K562 (cell line): ENCODE measurements around the gene GGA2. TPM values are rescaled to one million over a fixed set of nuclear protein-coding genes. Genes with fewer than 3 reads are reported as not detected.

Source experiments
- CAMTA2 ChIP-seq: fragments of 250-450 bp; sonication (Bioruptor Pico); conservative IDR thresholded peaks from 2 replicates; pipeline ENCODE4 v1.5.1; 2022
- CXXC5 ChIP-seq: fragments of 250-450 bp; sonication (Bioruptor Pico); IDR thresholded peaks from 2 replicates; pipeline ENCODE4 v1.8.0; 2022; ENCODE audit warnings: inconsistent platforms, mild to moderate bottlenecking, moderate library complexity
- GATA2 ChIP-seq: sonication (generic); formaldehyde crosslinking; IDR thresholded peaks from 2 replicates; pipeline ENCODE4 v1.4.0; 2020; ENCODE audit warnings: mild to moderate bottlenecking, missing genetic modification reagents
- LARP7 ChIP-seq: fragments of 450-650 bp; IDR thresholded peaks from 2 replicates; pipeline ENCODE4 v1.6.1; 2016
- NFE2L1 ChIP-seq: fragments of 450-650 bp; IDR thresholded peaks from 2 replicates; pipeline ENCODE4 v1.6.1; 2016; ENCODE audit warnings: missing genetic modification characterization, low read depth, mild to moderate bottlenecking, missing compliant biosample characterization, moderate library complexity, borderline replicate concordance
- NFIC ChIP-seq: fragments of 450-650 bp; IDR thresholded peaks from 2 replicates; pipeline ENCODE4 v1.6.1; 2017; ENCODE audit warnings: mild to moderate bottlenecking, inconsistent platforms
- PHF8 ChIP-seq: fragments of 200-600 bp; sonication (generic); IDR thresholded peaks from 2 replicates; pipeline ENCODE4 v1.6.1; 2012; ENCODE audit warnings: mixed run types, mild to moderate bottlenecking, inconsistent platforms, low read length, moderate library complexity, borderline replicate concordance
- RBBP5 ChIP-seq: fragments of 200-600 bp; sonication (generic); IDR thresholded peaks from 2 replicates; pipeline ENCODE4 v1.6.1; 2012; ENCODE audit warnings: borderline replicate concordance, mild to moderate bottlenecking, low read length, control low read depth, inconsistent platforms; ENCODE audit not compliant: insufficient read depth, poor library complexity, severe bottlenecking
- RNF2 ChIP-seq: sonication (generic); IDR thresholded peaks from 2 replicates; pipeline ENCODE4 v1.6.1; 2016
- ZNF263 ChIP-seq: sonication (generic); formaldehyde crosslinking; IDR thresholded peaks from 2 replicates; pipeline ENCODE4 v1.8.0; 2022; ENCODE audit warnings: mild to moderate bottlenecking, missing genetic modification reagents, borderline replicate concordance
- ZNF589 ChIP-seq: fragments of 200-800 bp; sonication (Bioruptor generic); IDR thresholded peaks from 2 replicates; pipeline ENCODE4 v1.6.1; 2016; ENCODE audit warnings: low read depth, missing genetic modification characterization, missing compliant biosample characterization
- ZNF75A ChIP-seq: fragments of 450-650 bp; formaldehyde crosslinking; IDR thresholded peaks from 2 replicates; pipeline ENCODE4 v1.4.0; 2020; ENCODE audit warnings: mild to moderate bottlenecking
- polyA plus RNA-seq, 8 experiments: library from polyadenylated mRNA; depleted of rRNA in 4 of 8; stranded (reverse) in 5 of 8; unstranded in 3 of 8; fragments of >200 nt; fragmentation: Nextera tagmentation in 2 of 8; fragmentation: Illumina TruSeq in 1 of 8; extraction: Ambion mirVana in 2 of 8; extraction: Trizol in 1 of 8; gene quantifications; 2 replicates each; pipeline versions ENCODE4 v1.2.1 to v1.2.3, GENCODE V29; 2011 to 2014; ENCODE audit warnings: inconsistent platforms in 1 of 8, missing spikeins in 1 of 8
- total RNA-seq, 7 experiments: library from RNA; depleted of rRNA in 6 of 7; stranded (reverse); fragments of >200 nt in 6 of 7; fragmentation: Illumina TruSeq in 2 of 7; extraction: Trizol in 2 of 7; gene quantifications; 2 replicates each; pipeline versions ENCODE4 v1.2.1 to v1.2.3, GENCODE V29; 2011 to 2021; ENCODE audit warnings: low replicate concordance in 1 of 7
- TF ChIP-seq, protein P1 (sequence below): sonication (generic); formaldehyde crosslinking; IDR thresholded peaks from 2 replicates; pipeline ENCODE4 v1.8.1; 2023; ENCODE audit warnings: mild to moderate bottlenecking, missing genetic modification reagents
- TF ChIP-seq, protein P2 (sequence below): conservative IDR thresholded peaks from 2 replicates; pipeline ENCODE4 v1.6.1; 2011; ENCODE audit warnings: low read depth, mild to moderate bottlenecking, low read length; ENCODE audit not compliant: control insufficient read depth
- TF ChIP-seq, protein P3 (sequence below): sonication (generic); formaldehyde crosslinking; IDR thresholded peaks from 2 replicates; pipeline ENCODE4 v1.8.1; 2023; ENCODE audit warnings: mild to moderate bottlenecking, missing genetic modification reagents, moderate library complexity

The GGA2 gene
- total and polyA plus RNA-seq, 9 of the 15 experiments (the other 6 are each of a cell fraction or from before 2014, with no cell fraction given): 11.9 to 133 (median 66.3) TPM

DNA sequence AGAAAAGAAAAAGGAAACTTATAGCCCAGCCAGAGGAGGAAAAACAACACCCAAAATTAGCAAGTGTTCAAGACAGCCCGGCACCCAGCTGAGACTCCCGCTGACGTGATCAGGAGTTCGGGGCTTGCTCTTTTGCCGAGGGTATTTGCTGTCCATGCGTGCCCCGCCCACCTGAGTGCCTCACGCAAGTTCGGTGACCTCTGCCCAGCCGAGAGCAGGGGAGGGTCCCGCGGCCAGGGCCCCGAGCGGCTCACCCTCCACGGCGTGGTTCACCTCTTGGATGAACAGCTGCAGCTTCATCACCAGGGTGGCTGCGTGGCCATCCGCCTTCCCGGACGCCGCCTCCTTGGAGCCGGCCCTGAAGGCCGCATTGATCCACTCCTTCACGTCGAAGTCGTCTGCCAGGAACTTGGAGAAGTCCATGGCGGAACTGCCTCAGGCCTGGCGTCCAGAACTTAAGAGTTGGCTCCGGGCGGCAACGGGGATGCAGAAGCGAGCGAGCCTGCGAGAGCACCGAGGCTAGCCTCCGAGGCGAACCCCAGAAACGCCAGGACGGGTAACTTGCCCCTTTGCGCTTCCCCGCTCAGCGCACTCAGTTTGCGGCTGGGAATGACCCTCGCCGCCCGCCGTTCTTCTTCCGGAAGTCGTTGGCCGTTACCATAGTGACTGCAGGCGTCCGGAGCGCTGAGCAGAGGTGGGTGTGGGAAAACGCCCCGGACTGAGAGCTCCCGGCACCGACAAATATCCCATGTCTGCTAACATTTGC, 57.5 kb downstream of the GGA2 start, which contains the start of gene COG7 (continued):
- TF ChIP-seq PHF8 (peak; percentile 97), CAMTA2 (CRISPR knock-in tag) (no peak), ZNF589 (CRISPR knock-in tag) (no peak), ZNF75A (CRISPR knock-in tag) (peak; percentile 77), NFE2L1 (no peak), ZNF263 (CRISPR knock-in tag) (peak; percentile 49; the same call in 1 of the 2 replicates), CXXC5 (CRISPR knock-in tag) (peak; percentile 76; the same call in 1 of the 2 replicates), RNF2 (peak; percentile 45; the same call in 1 of the 2 replicates), GATA2 (CRISPR knock-in tag) (no peak), RBBP5 (peak; percentile 80), LARP7 (no peak), NFIC (peak; percentile 86)
- TF ChIP-seq, protein P1, sequence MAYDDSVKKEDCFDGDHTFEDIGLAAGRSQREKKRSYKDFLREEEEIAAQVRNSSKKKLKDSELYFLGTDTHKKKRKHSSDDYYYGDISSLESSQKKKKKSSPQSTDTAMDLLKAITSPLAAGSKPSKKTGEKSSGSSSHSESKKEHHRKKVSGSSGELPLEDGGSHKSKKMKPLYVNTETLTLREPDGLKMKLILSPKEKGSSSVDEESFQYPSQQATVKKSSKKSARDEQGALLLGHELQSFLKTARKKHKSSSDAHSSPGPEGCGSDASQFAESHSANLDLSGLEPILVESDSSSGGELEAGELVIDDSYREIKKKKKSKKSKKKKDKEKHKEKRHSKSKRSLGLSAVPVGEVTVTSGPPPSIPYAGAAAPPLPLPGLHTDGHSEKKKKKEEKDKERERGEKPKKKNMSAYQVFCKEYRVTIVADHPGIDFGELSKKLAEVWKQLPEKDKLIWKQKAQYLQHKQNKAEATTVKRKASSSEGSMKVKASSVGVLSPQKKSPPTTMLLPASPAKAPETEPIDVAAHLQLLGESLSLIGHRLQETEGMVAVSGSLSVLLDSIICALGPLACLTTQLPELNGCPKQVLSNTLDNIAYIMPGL: no peak
- TF ChIP-seq, protein P2, sequence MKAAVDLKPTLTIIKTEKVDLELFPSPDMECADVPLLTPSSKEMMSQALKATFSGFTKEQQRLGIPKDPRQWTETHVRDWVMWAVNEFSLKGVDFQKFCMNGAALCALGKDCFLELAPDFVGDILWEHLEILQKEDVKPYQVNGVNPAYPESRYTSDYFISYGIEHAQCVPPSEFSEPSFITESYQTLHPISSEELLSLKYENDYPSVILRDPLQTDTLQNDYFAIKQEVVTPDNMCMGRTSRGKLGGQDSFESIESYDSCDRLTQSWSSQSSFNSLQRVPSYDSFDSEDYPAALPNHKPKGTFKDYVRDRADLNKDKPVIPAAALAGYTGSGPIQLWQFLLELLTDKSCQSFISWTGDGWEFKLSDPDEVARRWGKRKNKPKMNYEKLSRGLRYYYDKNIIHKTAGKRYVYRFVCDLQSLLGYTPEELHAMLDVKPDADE: peak; percentile 86
- TF ChIP-seq, protein P3, sequence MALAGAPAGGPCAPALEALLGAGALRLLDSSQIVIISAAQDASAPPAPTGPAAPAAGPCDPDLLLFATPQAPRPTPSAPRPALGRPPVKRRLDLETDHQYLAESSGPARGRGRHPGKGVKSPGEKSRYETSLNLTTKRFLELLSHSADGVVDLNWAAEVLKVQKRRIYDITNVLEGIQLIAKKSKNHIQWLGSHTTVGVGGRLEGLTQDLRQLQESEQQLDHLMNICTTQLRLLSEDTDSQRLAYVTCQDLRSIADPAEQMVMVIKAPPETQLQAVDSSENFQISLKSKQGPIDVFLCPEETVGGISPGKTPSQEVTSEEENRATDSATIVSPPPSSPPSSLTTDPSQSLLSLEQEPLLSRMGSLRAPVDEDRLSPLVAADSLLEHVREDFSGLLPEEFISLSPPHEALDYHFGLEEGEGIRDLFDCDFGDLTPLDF (CRISPR knock-in tag): peak; percentile 64; the same call in 1 of the 2 replicates
